ENCODE data around the gene IP6K1.
A peak's percentile ranks its signal among the peaks of the same experiment; 100 is the strongest.

IP6K1 gene

DNA sequence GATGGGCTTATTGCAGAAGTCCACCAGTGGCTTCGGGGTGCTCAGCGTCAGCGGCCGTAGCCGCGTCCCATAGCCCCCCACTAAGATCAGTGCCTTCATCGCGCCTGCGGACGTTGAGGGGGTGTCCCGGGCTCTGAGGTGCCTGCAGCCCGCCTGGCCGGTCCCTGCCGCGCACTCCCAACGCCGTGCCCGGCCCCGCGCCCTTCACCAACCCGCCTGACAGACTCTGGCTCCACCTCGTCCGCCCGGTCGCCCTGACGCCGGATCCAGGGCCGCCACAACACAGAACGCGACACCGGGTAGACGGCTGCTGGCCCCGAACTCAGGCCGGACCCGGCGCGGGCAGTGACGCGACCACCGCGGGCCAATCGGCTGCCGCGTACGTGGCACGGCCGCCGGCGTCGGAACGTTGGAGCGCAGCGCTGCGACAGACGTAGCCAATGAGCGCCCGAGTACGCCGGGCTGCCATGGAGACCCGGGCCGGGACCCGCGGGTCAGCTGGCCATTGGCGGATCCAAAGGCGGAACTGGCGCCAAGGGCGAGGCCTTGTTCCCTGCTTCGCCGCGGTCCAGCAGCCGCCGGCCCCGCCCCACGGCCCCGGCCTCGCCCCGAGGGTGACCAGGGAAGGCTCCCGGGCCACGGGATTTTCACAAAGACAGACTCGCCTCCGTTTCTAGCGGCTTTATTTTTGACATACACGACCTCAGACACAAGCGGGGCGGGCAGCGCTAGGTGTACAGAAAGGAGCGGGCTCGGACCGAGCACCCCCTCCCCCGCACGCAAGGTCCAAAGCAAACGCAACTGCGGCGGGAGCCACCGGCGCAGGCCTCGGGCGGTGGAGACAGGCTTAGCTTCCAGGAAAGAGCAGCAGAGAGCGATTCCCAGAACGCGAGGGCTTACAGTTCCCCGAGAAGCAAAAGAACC lies 62.5 kb downstream of the IP6K1 start, which contains the start of gene GMPPB (continued):
- TF ChIP-seq, protein P1, sequence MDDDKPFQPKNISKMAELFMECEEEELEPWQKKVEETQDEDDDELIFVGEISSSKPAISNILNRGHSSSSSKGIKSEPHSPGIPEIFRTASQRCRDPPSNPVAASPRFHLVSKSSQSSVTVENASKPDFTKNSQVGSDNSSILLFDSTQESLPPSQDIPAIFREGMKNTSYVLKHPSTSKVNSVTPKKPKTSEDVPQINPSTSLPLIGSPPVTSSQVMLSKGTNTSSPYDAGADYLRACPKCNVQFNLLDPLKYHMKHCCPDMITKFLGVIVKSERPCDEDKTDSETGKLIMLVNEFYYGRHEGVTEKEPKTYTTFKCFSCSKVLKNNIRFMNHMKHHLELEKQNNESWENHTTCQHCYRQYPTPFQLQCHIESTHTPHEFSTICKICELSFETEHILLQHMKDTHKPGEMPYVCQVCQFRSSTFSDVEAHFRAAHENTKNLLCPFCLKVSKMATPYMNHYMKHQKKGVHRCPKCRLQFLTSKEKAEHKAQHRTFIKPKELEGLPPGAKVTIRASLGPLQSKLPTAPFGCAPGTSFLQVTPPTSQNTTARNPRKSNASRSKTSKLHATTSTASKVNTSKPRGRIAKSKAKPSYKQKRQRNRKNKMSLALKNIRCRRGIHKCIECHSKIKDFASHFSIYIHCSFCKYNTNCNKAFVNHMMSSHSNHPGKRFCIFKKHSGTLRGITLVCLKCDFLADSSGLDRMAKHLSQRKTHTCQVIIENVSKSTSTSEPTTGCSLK (tag by site-specific recombination; IDR thresholded peaks at IDR 0.05) = no peak
- no peak for TF ChIP-seq ZIC2 (tag by site-specific recombination; IDR thresholded peaks at IDR 0.05)
- TF ChIP-seq, protein P2, sequence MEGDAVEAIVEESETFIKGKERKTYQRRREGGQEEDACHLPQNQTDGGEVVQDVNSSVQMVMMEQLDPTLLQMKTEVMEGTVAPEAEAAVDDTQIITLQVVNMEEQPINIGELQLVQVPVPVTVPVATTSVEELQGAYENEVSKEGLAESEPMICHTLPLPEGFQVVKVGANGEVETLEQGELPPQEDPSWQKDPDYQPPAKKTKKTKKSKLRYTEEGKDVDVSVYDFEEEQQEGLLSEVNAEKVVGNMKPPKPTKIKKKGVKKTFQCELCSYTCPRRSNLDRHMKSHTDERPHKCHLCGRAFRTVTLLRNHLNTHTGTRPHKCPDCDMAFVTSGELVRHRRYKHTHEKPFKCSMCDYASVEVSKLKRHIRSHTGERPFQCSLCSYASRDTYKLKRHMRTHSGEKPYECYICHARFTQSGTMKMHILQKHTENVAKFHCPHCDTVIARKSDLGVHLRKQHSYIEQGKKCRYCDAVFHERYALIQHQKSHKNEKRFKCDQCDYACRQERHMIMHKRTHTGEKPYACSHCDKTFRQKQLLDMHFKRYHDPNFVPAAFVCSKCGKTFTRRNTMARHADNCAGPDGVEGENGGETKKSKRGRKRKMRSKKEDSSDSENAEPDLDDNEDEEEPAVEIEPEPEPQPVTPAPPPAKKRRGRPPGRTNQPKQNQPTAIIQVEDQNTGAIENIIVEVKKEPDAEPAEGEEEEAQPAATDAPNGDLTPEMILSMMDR (tag by site-specific recombination; IDR thresholded peaks at IDR 0.05) = peak; percentile 23; the same call in 1 of the 2 replicates
- peak; percentile 31 for TF ChIP-seq ZBTB8A (tag by site-specific recombination; IDR thresholded peaks at IDR 0.05)
- no peak for TF ChIP-seq ZNF530 (tag by site-specific recombination; IDR thresholded peaks at IDR 0.05; ENCODE audit: low read depth)
- TF ChIP-seq ZNF10 (tag by site-specific recombination; IDR thresholded peaks at IDR 0.05) = no peak
- 0 out of 2 replicates have a peak, but pooled peaks have one; percentile 29 for TF ChIP-seq YY2 (tag by site-specific recombination; IDR thresholded peaks at IDR 0.05)
- peak; percentile 36; the same call in 1 of the 2 replicates for TF ChIP-seq ZFP37 (tag by site-specific recombination; IDR thresholded peaks at IDR 0.05)
- peak; percentile 36; the same call in 1 of the 2 replicates for TF ChIP-seq ZNF76 (tag by site-specific recombination; IDR thresholded peaks at IDR 0.05; ENCODE audit: borderline replicate concordance, low read depth)
- no peak for TF ChIP-seq ZNF223 (tag by site-specific recombination; IDR thresholded peaks at IDR 0.05)
- no peak for TF ChIP-seq ZNF211 (tag by site-specific recombination; IDR thresholded peaks at IDR 0.05; ENCODE audit: low read depth)
- 0 out of 2 replicates have a peak, but pooled peaks have one; percentile 32 for TF ChIP-seq ZNF777 (tag by site-specific recombination; IDR thresholded peaks at IDR 0.05; ENCODE audit: borderline replicate concordance)
- TF ChIP-seq, protein P3, sequence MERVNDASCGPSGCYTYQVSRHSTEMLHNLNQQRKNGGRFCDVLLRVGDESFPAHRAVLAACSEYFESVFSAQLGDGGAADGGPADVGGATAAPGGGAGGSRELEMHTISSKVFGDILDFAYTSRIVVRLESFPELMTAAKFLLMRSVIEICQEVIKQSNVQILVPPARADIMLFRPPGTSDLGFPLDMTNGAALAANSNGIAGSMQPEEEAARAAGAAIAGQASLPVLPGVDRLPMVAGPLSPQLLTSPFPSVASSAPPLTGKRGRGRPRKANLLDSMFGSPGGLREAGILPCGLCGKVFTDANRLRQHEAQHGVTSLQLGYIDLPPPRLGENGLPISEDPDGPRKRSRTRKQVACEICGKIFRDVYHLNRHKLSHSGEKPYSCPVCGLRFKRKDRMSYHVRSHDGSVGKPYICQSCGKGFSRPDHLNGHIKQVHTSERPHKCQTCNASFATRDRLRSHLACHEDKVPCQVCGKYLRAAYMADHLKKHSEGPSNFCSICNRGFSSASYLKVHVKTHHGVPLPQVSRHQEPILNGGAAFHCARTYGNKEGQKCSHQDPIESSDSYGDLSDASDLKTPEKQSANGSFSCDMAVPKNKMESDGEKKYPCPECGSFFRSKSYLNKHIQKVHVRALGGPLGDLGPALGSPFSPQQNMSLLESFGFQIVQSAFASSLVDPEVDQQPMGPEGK (tag by site-specific recombination; IDR thresholded peaks at IDR 0.05) = peak; percentile 48
- TF ChIP-seq, protein P4, sequence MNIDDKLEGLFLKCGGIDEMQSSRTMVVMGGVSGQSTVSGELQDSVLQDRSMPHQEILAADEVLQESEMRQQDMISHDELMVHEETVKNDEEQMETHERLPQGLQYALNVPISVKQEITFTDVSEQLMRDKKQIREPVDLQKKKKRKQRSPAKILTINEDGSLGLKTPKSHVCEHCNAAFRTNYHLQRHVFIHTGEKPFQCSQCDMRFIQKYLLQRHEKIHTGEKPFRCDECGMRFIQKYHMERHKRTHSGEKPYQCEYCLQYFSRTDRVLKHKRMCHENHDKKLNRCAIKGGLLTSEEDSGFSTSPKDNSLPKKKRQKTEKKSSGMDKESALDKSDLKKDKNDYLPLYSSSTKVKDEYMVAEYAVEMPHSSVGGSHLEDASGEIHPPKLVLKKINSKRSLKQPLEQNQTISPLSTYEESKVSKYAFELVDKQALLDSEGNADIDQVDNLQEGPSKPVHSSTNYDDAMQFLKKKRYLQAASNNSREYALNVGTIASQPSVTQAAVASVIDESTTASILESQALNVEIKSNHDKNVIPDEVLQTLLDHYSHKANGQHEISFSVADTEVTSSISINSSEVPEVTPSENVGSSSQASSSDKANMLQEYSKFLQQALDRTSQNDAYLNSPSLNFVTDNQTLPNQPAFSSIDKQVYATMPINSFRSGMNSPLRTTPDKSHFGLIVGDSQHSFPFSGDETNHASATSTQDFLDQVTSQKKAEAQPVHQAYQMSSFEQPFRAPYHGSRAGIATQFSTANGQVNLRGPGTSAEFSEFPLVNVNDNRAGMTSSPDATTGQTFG (tag by site-specific recombination; IDR thresholded peaks at IDR 0.05; ENCODE audit: borderline replicate concordance) = no peak
- peak; percentile 95 for TF ChIP-seq SP2 (tag by site-specific recombination; IDR thresholded peaks at IDR 0.05)
- TF ChIP-seq ZNF600 (tag by site-specific recombination; IDR thresholded peaks at IDR 0.05) = peak; percentile 75
- TF ChIP-seq ZNF175 (tag by site-specific recombination; IDR thresholded peaks at IDR 0.05) = no peak
- no peak for TF ChIP-seq TCF7L2 (IDR thresholded peaks at IDR 0.05; ENCODE audit: borderline replicate concordance, low read depth, low read length)
- TF ChIP-seq, protein P5, sequence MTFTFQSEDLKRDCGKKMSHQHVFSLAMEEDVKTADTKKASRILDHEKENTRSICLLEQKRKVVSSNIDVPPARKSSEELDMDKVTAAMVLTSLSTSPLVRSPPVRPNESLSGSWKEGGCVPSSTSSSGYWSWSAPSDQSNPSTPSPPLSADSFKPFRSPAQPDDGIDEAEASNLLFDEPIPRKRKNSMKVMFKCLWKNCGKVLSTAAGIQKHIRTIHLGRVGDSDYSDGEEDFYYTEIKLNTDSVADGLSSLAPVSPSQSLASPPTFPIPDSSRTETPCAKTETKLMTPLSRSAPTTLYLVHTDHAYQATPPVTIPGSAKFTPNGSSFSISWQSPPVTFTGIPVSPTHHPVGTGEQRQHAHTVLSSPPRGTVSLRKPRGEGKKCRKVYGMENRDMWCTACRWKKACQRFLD (tag by site-specific recombination; IDR thresholded peaks at IDR 0.05) = 0 out of 2 replicates have a peak, but pooled peaks have one; percentile 33
- TF ChIP-seq ZBTB48 (tag by site-specific recombination; IDR thresholded peaks at IDR 0.05) = peak; percentile 77
- no peak for TF ChIP-seq ZNF48 (tag by site-specific recombination; IDR thresholded peaks at IDR 0.05)
- TF ChIP-seq ZNF768 (tag by site-specific recombination; IDR thresholded peaks at IDR 0.05) = no peak
- no peak for TF ChIP-seq ZNF747 (tag by site-specific recombination; IDR thresholded peaks at IDR 0.05)
- no peak for TF ChIP-seq ZNF621 (tag by site-specific recombination; IDR thresholded peaks at IDR 0.05)
- TF ChIP-seq ZNF670 (tag by site-specific recombination; IDR thresholded peaks at IDR 0.05; ENCODE audit: low read depth) = no peak
- TF ChIP-seq ZNF341 (tag by site-specific recombination; IDR thresholded peaks at IDR 0.05; ENCODE audit: low read depth) = no peak
- peak; percentile 81 for TF ChIP-seq ZNF501 (tag by site-specific recombination; IDR thresholded peaks at IDR 0.05)
- TF ChIP-seq REPIN1 (tag by site-specific recombination; IDR thresholded peaks at IDR 0.05; ENCODE audit: low read depth) = no peak
- no peak for TF ChIP-seq ZNF510 (tag by site-specific recombination; IDR thresholded peaks at IDR 0.05; ENCODE audit: insufficient replicate concordance)
- peak; percentile 53; the same call in 1 of the 2 replicates for TF ChIP-seq ZBTB17 (tag by site-specific recombination; IDR thresholded peaks at IDR 0.05)
